ENCODE data around the gene ATP1B2.

ATP1B2 gene

DNA sequence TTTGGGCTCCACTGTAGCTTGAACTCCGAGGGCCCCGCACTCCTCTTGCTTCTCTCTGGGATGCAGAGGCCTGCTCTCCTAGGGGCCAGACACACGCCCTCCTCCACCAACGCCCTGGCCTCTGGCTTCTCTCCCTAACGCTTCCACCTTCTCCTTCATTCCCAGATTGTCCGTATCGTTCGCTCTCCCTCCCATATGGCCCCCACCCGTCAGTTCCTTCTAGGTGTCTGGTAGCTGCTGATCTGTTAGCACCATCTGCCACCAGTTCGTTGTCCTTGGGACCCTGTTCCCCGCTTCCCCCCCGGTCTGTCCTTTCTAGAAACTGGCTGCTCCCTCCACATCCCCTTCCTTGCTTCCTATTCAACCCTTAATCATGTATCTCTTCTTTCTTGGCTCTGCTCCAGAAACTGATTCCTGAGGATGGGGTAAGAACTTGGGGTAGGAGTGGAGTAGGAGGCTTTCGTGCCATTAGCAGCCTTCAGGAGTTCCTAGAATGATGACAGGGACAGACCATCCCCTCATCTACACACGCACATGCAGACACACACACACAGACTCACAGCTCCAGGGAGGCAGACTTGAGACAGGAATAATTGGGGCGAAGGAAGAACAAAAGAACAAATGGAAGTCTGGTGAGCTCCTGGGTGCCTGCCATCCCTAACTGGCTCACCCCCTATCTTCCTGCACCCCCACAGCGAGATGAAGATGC, 4.3 kb downstream of the ATP1B2 start:
- CTCF ChIA-PET, result interaction anchor here (1.4 to 2.4 kb wide), 3 partner anchors 18 to 34 kb away, joined by 5 to 10 read pairs (median 5); partner anchors contain the start of gene WRAP53

DNA sequence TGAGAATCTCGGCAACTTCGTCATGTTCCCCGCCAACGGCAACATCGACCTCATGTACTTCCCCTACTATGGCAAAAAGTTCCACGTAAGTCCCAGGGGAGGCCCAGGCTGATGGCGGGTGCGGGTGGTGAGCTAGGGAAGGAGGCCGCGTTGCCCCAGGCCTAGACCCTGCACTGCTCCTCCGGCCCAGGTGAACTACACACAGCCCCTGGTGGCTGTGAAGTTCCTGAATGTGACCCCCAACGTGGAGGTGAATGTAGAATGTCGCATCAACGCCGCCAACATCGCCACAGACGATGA, 4.8 kb downstream of the ATP1B2 start:
- DNase-seq (ENCODE audit: extremely low spot score), result no peak
- POLR2A ChIA-PET, result interaction anchor here (0.6 kb wide), 2 partner anchors 25 to 516 kb away, joined by 4 to 6 read pairs; no protein-coding TSS in a partner anchor

More for the DNA sequence above, 4.3 kb downstream of the ATP1B2 start:
- POLR2A ChIA-PET, result interaction anchor here (0.6 to 1.1 kb wide), 3 partner anchors 25 to 517 kb away, joined by 3 to 6 read pairs (median 4); no protein-coding TSS in a partner anchor
- TF ChIP-seq, protein P1, sequence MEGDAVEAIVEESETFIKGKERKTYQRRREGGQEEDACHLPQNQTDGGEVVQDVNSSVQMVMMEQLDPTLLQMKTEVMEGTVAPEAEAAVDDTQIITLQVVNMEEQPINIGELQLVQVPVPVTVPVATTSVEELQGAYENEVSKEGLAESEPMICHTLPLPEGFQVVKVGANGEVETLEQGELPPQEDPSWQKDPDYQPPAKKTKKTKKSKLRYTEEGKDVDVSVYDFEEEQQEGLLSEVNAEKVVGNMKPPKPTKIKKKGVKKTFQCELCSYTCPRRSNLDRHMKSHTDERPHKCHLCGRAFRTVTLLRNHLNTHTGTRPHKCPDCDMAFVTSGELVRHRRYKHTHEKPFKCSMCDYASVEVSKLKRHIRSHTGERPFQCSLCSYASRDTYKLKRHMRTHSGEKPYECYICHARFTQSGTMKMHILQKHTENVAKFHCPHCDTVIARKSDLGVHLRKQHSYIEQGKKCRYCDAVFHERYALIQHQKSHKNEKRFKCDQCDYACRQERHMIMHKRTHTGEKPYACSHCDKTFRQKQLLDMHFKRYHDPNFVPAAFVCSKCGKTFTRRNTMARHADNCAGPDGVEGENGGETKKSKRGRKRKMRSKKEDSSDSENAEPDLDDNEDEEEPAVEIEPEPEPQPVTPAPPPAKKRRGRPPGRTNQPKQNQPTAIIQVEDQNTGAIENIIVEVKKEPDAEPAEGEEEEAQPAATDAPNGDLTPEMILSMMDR (IDR thresholded peaks at IDR 0.05; ENCODE audit: control extremely low read depth, extremely low read depth, low read depth, missing control alignments), result no peak
- no peak for DNase-seq (ENCODE audit: extremely low spot score)

DNA sequence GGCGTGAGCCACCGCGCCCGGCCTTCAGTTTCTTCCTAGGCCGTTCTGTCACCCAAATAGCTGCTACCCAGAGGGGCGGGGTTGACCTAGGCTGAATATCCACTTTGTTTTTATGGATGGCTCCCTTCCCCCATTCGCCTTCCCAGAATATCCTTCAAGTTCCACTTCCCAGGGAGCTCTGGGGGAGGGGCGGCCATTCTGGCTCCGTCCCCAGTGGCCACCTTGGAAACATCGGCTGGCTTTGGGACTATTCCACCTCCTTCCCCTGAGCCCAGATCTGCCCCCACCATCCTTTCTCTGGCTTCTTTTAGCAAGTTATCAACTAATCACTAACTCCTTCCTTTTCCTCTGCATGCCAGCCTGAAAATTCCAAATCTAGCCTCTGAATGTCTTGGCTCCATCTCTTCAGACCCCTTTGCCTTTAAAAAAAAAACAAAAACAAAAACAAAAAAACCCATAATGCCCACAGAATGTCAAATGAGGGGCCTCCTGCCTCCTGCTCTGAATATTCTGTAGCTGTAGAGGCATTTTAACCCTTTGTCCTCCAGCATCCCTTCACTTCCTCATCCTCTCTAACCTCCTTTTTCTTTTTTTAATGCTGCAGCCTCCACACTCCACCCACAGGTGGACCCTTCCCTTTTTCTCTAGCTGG, 6.4 kb downstream of the ATP1B2 start:
- POLR2A ChIA-PET, result no interaction called here
- DNase-seq (ENCODE audit: extremely low spot score), result no peak
- TF ChIP-seq, protein P1 (IDR thresholded peaks at IDR 0.05; ENCODE audit: control extremely low read depth, extremely low read depth, low read depth, missing control alignments), result no peak
- CTCF ChIA-PET, result interaction anchor here (1.5 to 1.8 kb wide), 2 partner anchors 16 to 403 kb away, joined by 3 to 4 read pairs; no protein-coding TSS in a partner anchor

More for the DNA sequence above, 4.8 kb downstream of the ATP1B2 start:
- TF ChIP-seq, protein P1 (IDR thresholded peaks at IDR 0.05; ENCODE audit: control extremely low read depth, extremely low read depth, low read depth, missing control alignments), result no peak
- CTCF ChIA-PET, result interaction anchor here (2.4 kb wide), 1 partner anchor 17 kb away, joined by 10 read pairs; no protein-coding TSS in a partner anchor

DNA sequence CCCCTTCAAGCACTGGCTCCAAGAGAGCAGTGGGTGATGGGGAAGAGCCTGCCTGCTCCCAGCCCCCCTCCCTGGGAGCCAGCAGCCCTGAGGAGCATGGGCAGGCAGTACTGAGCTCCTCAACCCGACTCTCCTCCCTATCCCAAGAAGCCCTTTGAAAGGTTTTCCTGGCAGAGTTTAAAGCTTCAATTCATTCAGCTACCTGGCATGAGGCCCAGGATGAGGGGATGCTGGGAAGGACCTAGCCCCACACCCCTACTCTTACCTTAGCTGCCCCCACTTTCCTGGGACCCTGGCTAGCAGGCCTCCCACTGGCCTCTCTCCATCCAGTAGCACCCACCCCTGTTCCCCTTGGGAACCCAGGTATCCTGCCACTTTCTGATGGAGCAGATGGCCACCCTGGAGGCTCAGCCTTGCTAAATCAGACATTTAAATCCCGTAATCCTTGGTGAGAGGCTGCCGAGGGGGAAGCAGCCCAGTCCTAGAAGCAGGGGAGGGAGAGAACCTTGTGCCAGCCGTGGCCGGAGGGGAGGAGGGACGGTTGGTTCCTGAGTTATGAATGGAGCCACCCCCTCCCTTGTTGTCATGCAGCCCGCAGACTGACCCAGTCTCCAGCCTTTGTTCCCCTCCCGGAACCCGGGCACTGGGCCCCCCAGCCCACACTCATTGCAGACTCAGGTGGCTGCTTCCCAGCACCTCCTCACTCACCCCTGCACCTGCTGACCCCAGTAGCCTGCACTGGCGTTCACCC, 17.1 kb downstream of the ATP1B2 start:
- POLR2A ChIA-PET, result interaction anchor here (1.5 kb wide), 1 partner anchor 20 kb away, joined by 4 read pairs; the partner anchor contains the start of gene TP53
- TF ChIP-seq, protein P1 (IDR thresholded peaks at IDR 0.05; ENCODE audit: control extremely low read depth, extremely low read depth, low read depth, missing control alignments), result no peak
- CTCF ChIA-PET, result interaction anchor here (2.2 to 3.1 kb wide), 2 partner anchors 19 to 36 kb away, joined by 8 to 13 read pairs; partner anchors contain the start of genes SHBG, TP53 and WRAP53
- DNase-seq (ENCODE audit: extremely low spot score), result no peak

DNA sequence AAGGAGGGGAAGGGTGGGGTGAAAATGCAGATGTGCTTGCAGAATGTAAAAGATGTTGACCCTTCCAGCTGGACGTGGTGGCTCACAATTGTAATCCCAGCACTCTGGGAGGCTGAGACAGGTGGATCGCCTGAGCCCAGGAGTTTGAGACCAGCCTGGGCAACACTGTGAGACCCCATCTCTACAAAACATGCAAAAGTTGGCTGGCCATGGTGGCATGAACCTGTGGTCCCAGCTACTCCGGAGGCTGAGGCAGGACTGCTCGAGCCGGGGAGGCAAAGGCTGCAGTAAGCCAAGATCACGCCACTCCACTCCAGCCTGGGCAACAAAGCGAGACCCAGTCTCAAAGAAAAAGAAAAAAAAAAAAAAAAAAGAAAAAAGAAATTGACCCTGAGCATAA, 17.8 kb downstream of the ATP1B2 start:
- TF ChIP-seq, protein P1 (IDR thresholded peaks at IDR 0.05; ENCODE audit: control extremely low read depth, extremely low read depth, low read depth, missing control alignments), result no peak
- ChIA-PET POLR2A (no interaction called here), CTCF (no interaction called here)
- no peak for DNase-seq (ENCODE audit: extremely low spot score)

DNA sequence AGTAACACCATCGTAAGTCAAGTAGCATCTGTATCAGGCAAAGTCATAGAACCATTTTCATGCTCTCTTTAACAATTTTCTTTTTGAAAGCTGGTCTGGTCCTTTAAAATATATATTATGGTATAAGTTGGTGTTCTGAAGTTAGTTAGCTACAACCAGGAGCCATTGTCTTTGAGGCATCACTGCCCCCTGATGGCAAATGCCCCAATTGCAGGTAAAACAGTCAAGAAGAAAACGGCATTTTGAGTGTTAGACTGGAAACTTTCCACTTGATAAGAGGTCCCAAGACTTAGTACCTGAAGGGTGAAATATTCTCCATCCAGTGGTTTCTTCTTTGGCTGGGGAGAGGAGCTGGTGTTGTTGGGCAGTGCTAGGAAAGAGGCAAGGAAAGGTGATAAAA, 22.5 kb downstream of the ATP1B2 start:
- POLR2A ChIA-PET, result interaction anchor here (0.5 to 1.3 kb wide), 3 partner anchors 13 to 223 kb away, joined by 3 to 7 read pairs (median 4); partner anchors contain the start of gene ATP1B2
- DNase-seq (ENCODE audit: extremely low spot score), result no peak
- CTCF ChIA-PET, result interaction anchor here (1.3 to 3.0 kb wide), 8 partner anchors 11 to 392 kb away, joined by 3 to 21 read pairs (median 6); partner anchors contain the start of genes SLC2A4, TP53 and WRAP53
- TF ChIP-seq, protein P1 (IDR thresholded peaks at IDR 0.05; ENCODE audit: control extremely low read depth, extremely low read depth, low read depth, missing control alignments), result peak; percentile 27
